HG03354 (cell line): ENCODE measurements around the gene GCAT.

Experiments
- ATAC-seq: cut with Tn5 transposase; IDR thresholded peaks from one replicate; pipeline ENCODE4 v1.9.1; 2021; ENCODE audit warnings: mild to moderate bottlenecking; ENCODE audit not compliant: unreplicated experiment, poor library complexity, severe bottlenecking

The GCAT gene

GRCh38 chr22:37807410-37808293, at the start of gene GCAT:
Gene GCAT (plus strand): TSS chr22:37807934. CDS start chr22:37807968, 34 bp downstream.
- ATAC-seq, result peak; percentile 90

- no peak for ATAC-seq
Measured at GRCh38 chr22:37758694-37759093, 49.0 kb upstream of the GCAT start.

- ATAC-seq, result no peak
Measured at GRCh38 chr22:37759281-37759680, 48.5 kb upstream of the GCAT start.

- ATAC-seq, result no peak
Measured at GRCh38 chr22:37760152-37760551, 47.6 kb upstream of the GCAT start.

GRCh38 chr22:37762389-37762836, 45.3 kb upstream of the GCAT start:
- ATAC-seq, result no peak

GRCh38 chr22:37763012-37763411, 44.7 kb upstream of the GCAT start:
- no peak for ATAC-seq

- ATAC-seq, result no peak
Measured at GRCh38 chr22:37763652-37764051, 44.1 kb upstream of the GCAT start.

- no peak for ATAC-seq
Measured at GRCh38 chr22:37764622-37765021, 43.1 kb upstream of the GCAT start.

- no peak for ATAC-seq
Measured at GRCh38 chr22:37765498-37765897, 42.2 kb upstream of the GCAT start.

GRCh38 chr22:37765953-37766576, 41.7 kb upstream of the GCAT start:
- ATAC-seq, result no peak

- no peak for ATAC-seq
Measured at GRCh38 chr22:37768273-37768672, 39.5 kb upstream of the GCAT start.

- ATAC-seq, result no peak
Measured at GRCh38 chr22:37769056-37769455, 38.7 kb upstream of the GCAT start.

- no peak for ATAC-seq
Measured at GRCh38 chr22:37771081-37771480, 36.7 kb upstream of the GCAT start.

- ATAC-seq, result no peak
Measured at GRCh38 chr22:37771702-37772427, 35.9 kb upstream of the GCAT start.

GRCh38 chr22:37774728-37775127, 33.0 kb upstream of the GCAT start:
- no peak for ATAC-seq

- ATAC-seq, result no peak
Measured at GRCh38 chr22:37775785-37776638, 31.7 kb upstream of the GCAT start.

- no peak for ATAC-seq
Measured at GRCh38 chr22:37776639-37777005, 31.1 kb upstream of the GCAT start.

GRCh38 chr22:37777122-37777687, 30.5 kb upstream of the GCAT start:
- ATAC-seq, result no peak

- ATAC-seq, result no peak
Measured at GRCh38 chr22:37778370-37779009, 29.2 kb upstream of the GCAT start.
